ENCODE results near the gene RASD1. TPM values are rescaled to one million over a fixed set of nuclear protein-coding genes. Genes with fewer than 3 reads are reported as not detected.
A peak's percentile ranks its signal among the peaks of the same experiment; 100 is the strongest.

RASD1 gene
- 0.94 and 2.7 TPM in 2 replicates for total RNA-seq
- polyA plus RNA-seq (2012) = 0.57 TPM

- peak; percentile 85 for DNase-seq (ENCODE audit: low read depth)
These were observed at the start of gene RASD1 for GRCh38 chr17:17496189-17497064. RASD1 (minus strand) TSS chr17:17496395; CDS start chr17:17496181, 214 bp downstream.

- DNase-seq (ENCODE audit: low read depth) = no peak
These were observed 49.8 kb upstream of the RASD1 start for GRCh38 chr17:17545984-17546383.

- DNase-seq (ENCODE audit: low read depth) = peak; percentile 13
These were observed 49.0 kb upstream of the RASD1 start for GRCh38 chr17:17545031-17545820.

GRCh38 chr17:17542906-17543635, 46.9 kb upstream of the RASD1 start:
- no peak for DNase-seq (ENCODE audit: low read depth)

GRCh38 chr17:17541640-17542001, 45.4 kb upstream of the RASD1 start:
- no peak for DNase-seq (ENCODE audit: low read depth)

GRCh38 chr17:17540935-17541639, 44.9 kb upstream of the RASD1 start:
- peak; percentile 32 for DNase-seq (ENCODE audit: low read depth)

- peak; percentile 44 for DNase-seq (ENCODE audit: low read depth)
These were observed 44.2 kb upstream of the RASD1 start for GRCh38 chr17:17540278-17540906.

- DNase-seq (ENCODE audit: low read depth) = no peak
These were observed 43.4 kb upstream of the RASD1 start for GRCh38 chr17:17539591-17539990.

GRCh38 chr17:17538417-17539391, 42.5 kb upstream of the RASD1 start:
- DNase-seq (ENCODE audit: low read depth) = peak; percentile 13

GRCh38 chr17:17537311-17538099, 41.3 kb upstream of the RASD1 start:
- peak; percentile 22 for DNase-seq (ENCODE audit: low read depth)

- DNase-seq (ENCODE audit: low read depth) = no peak
These were observed 40.5 kb upstream of the RASD1 start for GRCh38 chr17:17536702-17537101.

- peak; percentile 77 for DNase-seq (ENCODE audit: low read depth)
These were observed 39.8 kb upstream of the RASD1 start for GRCh38 chr17:17535957-17536356.

GRCh38 chr17:17533901-17534441, 37.8 kb upstream of the RASD1 start:
- no peak for DNase-seq (ENCODE audit: low read depth)

GRCh38 chr17:17532991-17533390, 36.8 kb upstream of the RASD1 start:
- no peak for DNase-seq (ENCODE audit: low read depth)

GRCh38 chr17:17531156-17531555, 35.0 kb upstream of the RASD1 start:
- no peak for DNase-seq (ENCODE audit: low read depth)

GRCh38 chr17:17528696-17529652, 32.8 kb upstream of the RASD1 start:
- no peak for DNase-seq (ENCODE audit: low read depth)

GRCh38 chr17:17527956-17528500, 31.8 kb upstream of the RASD1 start:
- no peak for DNase-seq (ENCODE audit: low read depth)
